Keratinocyte (primary cell): ENCODE data around the gene BRINP3.

Source experiments
- CTCF ChIP-seq, 3 experiments: IDR thresholded peaks in 1 of 3; conservative IDR thresholded peaks in 1 of 3; optimal IDR thresholded peaks in 1 of 3; 2 replicates in 2 of 3; 3 replicates in 1 of 3; pipeline versions ENCODE3 to v1.5.1; 2011; ENCODE audit warnings: low read length in 3 of 3, mild to moderate bottlenecking in 3 of 3, moderate library complexity in 2 of 3, control low read depth in 1 of 3, inconsistent platforms in 1 of 3; ENCODE audit not compliant: insufficient read depth in 2 of 3; ENCODE audit errors: extremely low read depth in 1 of 3
- EZH2 ChIP-seq: IDR thresholded peaks from one replicate; pipeline ENCODE4 v1.6.1; 2012; ENCODE audit warnings: inconsistent platforms, mild to moderate bottlenecking, low read length, moderate library complexity

GRCh38 chr1:190101756-190102155, 375.9 kb downstream of the BRINP3 start:
- no peak for TF ChIP-seq CTCF (optimal IDR thresholded peaks at IDR 0.05 in 1 of 3, IDR thresholded peaks at IDR 0.05 in 1 of 3, conservative IDR thresholded peaks at IDR 0.05 in 1 of 3; ENCODE audit: extremely low read depth in 1 of 3, insufficient read depth in 2 of 3, low read length in 3 of 3)
- TF ChIP-seq EZH2 = no peak
